Keratinocyte (primary cell): ENCODE data around the gene LATS2. TPM values are rescaled to one million over a fixed set of nuclear protein-coding genes. Genes with fewer than 3 reads are reported as not detected.

Source experiments
- DNase-seq: peaks from one replicate; pipeline ENCODE4 v3.0.0-alpha.2; 2011; ENCODE audit warnings: low read depth, missing footprints, low spot score
- FAIRE-seq: peaks from 2 replicates; lab custom pipeline; 2011; peaks lifted over from hg19 to GRCh38; lab: Jason Lieb, UNC
- H2AFZ ChIP-seq: 2 replicates; pipeline ENCODE4 v1.6.0; 2012; ENCODE audit warnings: low read length, control low read depth, inconsistent platforms; ENCODE audit not compliant: control insufficient read depth
- H3K27ac ChIP-seq: 2 replicates; pipeline ENCODE4 v1.5.1; 2011; ENCODE audit warnings: low read length; ENCODE audit not compliant: control insufficient read depth, insufficient read depth
- H3K27me3 ChIP-seq: 3 replicates; pipeline ENCODE4 v1.6.0; 2011; ENCODE audit warnings: low read length; ENCODE audit not compliant: control insufficient read depth, insufficient read depth; ENCODE audit errors: extremely low read depth
- H3K36me3 ChIP-seq, 2 experiments: 2 replicates in 1 of 2; 3 replicates in 1 of 2; pipeline ENCODE4 v1.5.1; 2011; ENCODE audit warnings: low read length in 2 of 2, mild to moderate bottlenecking in 1 of 2; ENCODE audit not compliant: control insufficient read depth in 2 of 2, insufficient read depth in 2 of 2; ENCODE audit errors: extremely low read depth in 1 of 2
- H3K4me1 ChIP-seq: 3 replicates; pipeline ENCODE4 v1.5.1; 2011; ENCODE audit warnings: low read length; ENCODE audit not compliant: control insufficient read depth, insufficient read depth; ENCODE audit errors: extremely low read depth
- H3K4me2 ChIP-seq: 3 replicates; pipeline ENCODE4 v1.6.0; 2011; ENCODE audit warnings: low read depth, low read length; ENCODE audit not compliant: control insufficient read depth, insufficient read depth; ENCODE audit errors: extremely low read depth
- H3K4me3 ChIP-seq, 3 experiments: fragments of 200-600 bp in 1 of 3; sonication (generic) in 1 of 3; 2 replicates in 2 of 3; 3 replicates in 1 of 3; pipeline ENCODE4 v1.5.1; 2011 to 2016; ENCODE audit warnings: low read length in 3 of 3, mild to moderate bottlenecking in 3 of 3, control low read depth in 2 of 3, inconsistent platforms in 1 of 3, low read depth in 1 of 3, mixed read lengths in 1 of 3, mixed run types in 1 of 3, moderate library complexity in 1 of 3; ENCODE audit not compliant: control insufficient read depth in 2 of 3, insufficient read depth in 2 of 3; ENCODE audit errors: extremely low read depth in 1 of 3
- H3K79me2 ChIP-seq: 2 replicates; pipeline ENCODE4 v1.6.0; 2012; ENCODE audit warnings: low read length; ENCODE audit not compliant: control insufficient read depth, insufficient read depth
- H3K9ac ChIP-seq: 3 replicates; pipeline ENCODE4 v1.6.0; 2011; ENCODE audit warnings: low read length; ENCODE audit not compliant: control insufficient read depth, insufficient read depth; ENCODE audit errors: extremely low read depth
- H3K9me1 ChIP-seq: 3 replicates; pipeline ENCODE4 v1.6.0; 2011; ENCODE audit warnings: low read length; ENCODE audit not compliant: control insufficient read depth, insufficient read depth; ENCODE audit errors: extremely low read depth
- H3K9me3 ChIP-seq: 2 replicates; pipeline ENCODE4 v1.5.1; 2012; ENCODE audit warnings: low read depth, low read length; ENCODE audit not compliant: control insufficient read depth
- H4K20me1 ChIP-seq: 3 replicates; pipeline ENCODE4 v1.6.0; 2011; ENCODE audit warnings: low read length; ENCODE audit not compliant: control insufficient read depth, insufficient read depth; ENCODE audit errors: extremely low read depth
- CTCF ChIP-seq, 3 experiments: IDR thresholded peaks in 1 of 3; conservative IDR thresholded peaks in 1 of 3; optimal IDR thresholded peaks in 1 of 3; 2 replicates in 2 of 3; 3 replicates in 1 of 3; pipeline versions ENCODE3 to v1.5.1; 2011; ENCODE audit warnings: low read length in 3 of 3, mild to moderate bottlenecking in 3 of 3, moderate library complexity in 2 of 3, control low read depth in 1 of 3, inconsistent platforms in 1 of 3; ENCODE audit not compliant: insufficient read depth in 2 of 3; ENCODE audit errors: extremely low read depth in 1 of 3
- EZH2 ChIP-seq: IDR thresholded peaks from one replicate; pipeline ENCODE4 v1.6.1; 2012; ENCODE audit warnings: inconsistent platforms, mild to moderate bottlenecking, low read length, moderate library complexity
- dilution Hi-C: fragments of 300-500 bp; cut with MboI; formaldehyde crosslinking; loops from one replicate; pipeline ENCODE4 v1.7.0; 2020; ENCODE audit warnings: low sequenced_read_pairs; ENCODE audit not compliant: extremely low pct_ligation_motif_present
- polyA plus RNA-seq, 5 experiments: library from polyadenylated mRNA; depleted of rRNA in 3 of 5; stranded (reverse) in 3 of 5; stranded (forward) in 1 of 5; unstranded in 1 of 5; fragments of >200 nt; gene quantifications; 1 replicate in 1 of 5; 2 replicates in 3 of 5; 3 replicates in 1 of 5; pipeline versions ENCODE4 v1.2.1 to v1.2.3, GENCODE V29; 2011 to 2012; ENCODE audit warnings: missing spikeins in 2 of 5, low read depth in 1 of 5, low replicate concordance in 1 of 5

Gene LATS2
- polyA plus RNA-seq, 1 donor (not counting 4 experiments of a cell fraction or from before 2014, with no cell fraction given), result 6.7 TPM

- H3K9me1 ChIP-seq, result peaks cover 5% of the 10 kb centered on the region
- H3K36me3 ChIP-seq, result no peaks in the 10 kb centered on the region
- TF ChIP-seq CTCF (optimal IDR thresholded peaks at IDR 0.05 in 1 of 3, IDR thresholded peaks at IDR 0.05 in 1 of 3, conservative IDR thresholded peaks at IDR 0.05 in 1 of 3; ENCODE audit: extremely low read depth in 1 of 3, insufficient read depth in 2 of 3, low read length in 3 of 3) (no peak), EZH2 (no peak)
- H3K9ac ChIP-seq, result no peak overlapping the region
- H3K4me1 ChIP-seq, result peaks cover 9% of the 10 kb centered on the region
- H3K27me3 ChIP-seq, result no peaks in the 10 kb centered on the region
- no peak overlapping the region for H2AFZ ChIP-seq
- dilution Hi-C loops, result no loop called here
- peaks cover 12% of the 10 kb centered on the region for H4K20me1 ChIP-seq
- no peak overlapping the region for H3K4me2 ChIP-seq
- H3K9me3 ChIP-seq, result no peaks in the 10 kb centered on the region
- H3K79me2 ChIP-seq, result peaks cover 94% of the 10 kb centered on the region
- H3K27ac ChIP-seq, result no peak overlapping the region
- no peak overlapping the region for H3K4me3 ChIP-seq
- FAIRE-seq (no peak), DNase-seq (no peak)
Measured at GRCh38 chr13:21054313-21054712, 7.1 kb downstream of the LATS2 start.

DNA sequence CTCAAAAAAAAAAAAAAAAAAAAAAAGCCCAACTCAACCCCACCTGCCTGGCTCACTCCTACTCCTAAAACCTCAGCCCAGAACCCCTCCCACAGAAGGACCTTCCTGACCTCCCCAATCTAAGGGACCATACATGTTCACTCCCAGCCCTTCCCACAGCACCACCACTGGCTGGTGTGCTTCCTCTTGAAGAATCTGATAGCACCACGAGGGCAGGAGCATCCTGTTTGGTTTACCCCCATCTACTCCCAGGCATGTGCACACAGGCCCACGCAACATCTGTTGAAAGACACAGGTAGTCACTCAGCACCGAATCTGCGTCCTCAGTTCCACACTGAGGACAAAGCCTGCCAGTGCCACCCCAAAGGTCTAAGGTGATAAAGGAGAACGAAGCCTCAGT lies 8.2 kb downstream of the LATS2 start:
- FAIRE-seq, result peak; percentile 23
- peaks cover 6% of the 10 kb centered on the region for H3K4me1 ChIP-seq
- dilution Hi-C loops, result no loop called here
- peak; percentile 35 for DNase-seq
- peak overlapping the region; percentile 20 for H3K4me2 ChIP-seq
- no peaks in the 10 kb centered on the region for H3K27me3 ChIP-seq
- peaks cover 96% of the 10 kb centered on the region for H3K79me2 ChIP-seq
- H3K27ac ChIP-seq, result no peak overlapping the region
- no peaks in the 10 kb centered on the region for H3K9me3 ChIP-seq
- no peak for TF ChIP-seq EZH2
- peak in 1 of 3 experiments; percentile 9 for TF ChIP-seq CTCF (optimal IDR thresholded peaks at IDR 0.05 in 1 of 3, IDR thresholded peaks at IDR 0.05 in 1 of 3, conservative IDR thresholded peaks at IDR 0.05 in 1 of 3; ENCODE audit: extremely low read depth in 1 of 3, insufficient read depth in 2 of 3, low read length in 3 of 3)
- H3K4me3 ChIP-seq, result no peak overlapping the region
- H3K9ac ChIP-seq, result no peak overlapping the region
- H4K20me1 ChIP-seq, result peaks cover 17% of the 10 kb centered on the region
- no peaks in the 10 kb centered on the region for H3K36me3 ChIP-seq
- no peak overlapping the region for H2AFZ ChIP-seq
- peaks cover 8% of the 10 kb centered on the region for H3K9me1 ChIP-seq
